GM12892 (cell line): Measurements from ENCODE around the gene ADGRL2. TPM values are rescaled to one million over a fixed set of nuclear protein-coding genes. Genes with fewer than 3 reads are reported as not detected.

Experiments used
- DNase-seq: peaks from one replicate; pipeline ENCODE4 v3.0.0; 2011; ENCODE audit not compliant: insufficient read length
- FAIRE-seq: peaks from 2 replicates; lab custom pipeline; 2011; peaks lifted over from hg19 to GRCh38; lab: Jason Lieb, UNC
- POLR2A ChIP-seq: IDR thresholded peaks from 2 replicates; pipeline ENCODE4 v1.6.1; 2011; ENCODE audit warnings: low read depth, low read length, control low read depth
- POLR2AphosphoS5 ChIP-seq: IDR thresholded peaks from 2 replicates; pipeline ENCODE4 v1.6.1; 2011; ENCODE audit warnings: low read depth, low read length, control low read depth
- TAF1 ChIP-seq: IDR thresholded peaks from 2 replicates; pipeline ENCODE4 v1.6.1; 2011; ENCODE audit warnings: low read depth, mild to moderate bottlenecking, control low read depth, low read length, borderline replicate concordance
- polyA plus RNA-seq: library from polyadenylated mRNA; unstranded; fragments of >200 nt; gene quantifications from one replicate; pipeline ENCODE4 v1.2.1, GENCODE V29; 2012; ENCODE audit warnings: missing spikeins, inconsistent platforms; ENCODE audit not compliant: missing spikeins

The ADGRL2 gene
- not detected for polyA plus RNA-seq

DNA sequence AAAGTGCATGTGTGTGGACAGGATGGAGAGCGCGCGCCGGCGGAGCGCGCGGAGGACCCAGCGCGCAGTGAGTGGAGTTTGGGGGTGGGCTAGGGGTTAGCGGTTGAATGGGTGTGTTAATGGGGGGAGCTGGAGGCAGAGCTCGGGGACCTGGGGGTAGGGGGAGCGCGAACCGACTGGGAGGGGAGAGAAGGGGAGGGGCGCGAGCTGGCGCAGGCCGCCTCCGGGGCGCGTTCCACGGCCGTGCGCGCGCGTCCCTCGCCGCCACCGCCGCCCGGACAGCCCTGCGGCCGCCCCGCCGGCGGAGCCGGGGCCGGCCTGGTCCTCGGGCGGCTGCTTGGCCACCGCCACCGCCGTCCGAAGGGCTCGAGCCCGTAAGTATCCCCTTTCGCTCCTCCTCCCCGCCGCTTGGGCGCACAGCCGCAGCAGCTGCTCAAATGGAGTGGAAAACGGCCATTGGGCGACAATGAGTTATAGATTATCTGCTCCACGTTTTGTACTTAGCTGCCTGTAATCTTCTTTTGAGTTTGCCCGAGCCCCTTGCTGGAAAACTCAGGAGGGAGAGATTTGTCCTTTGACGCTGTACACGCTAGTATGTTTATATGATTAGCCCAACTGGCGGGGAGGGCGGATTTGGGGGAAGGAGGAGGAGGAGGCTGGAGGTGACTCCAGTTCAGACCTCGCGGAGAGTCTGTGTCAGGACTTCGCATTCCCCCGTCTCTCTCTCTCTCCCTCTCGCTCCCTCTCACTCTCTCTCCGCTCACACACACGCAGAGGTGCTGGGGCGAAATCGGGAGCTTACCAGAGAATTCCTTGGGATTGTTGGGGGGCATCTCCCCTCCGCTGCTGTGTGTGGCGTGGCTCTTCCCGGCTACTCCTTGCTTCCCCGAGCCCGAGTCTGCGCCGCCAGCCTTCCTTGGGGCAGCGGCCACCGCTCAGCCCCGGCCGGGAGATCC is at the start of gene ADGRL2:
Gene ADGRL2, plus strand, starts transcription at position 240 of the 956 bp plus-strand sequence. CDS start 36,051 bp downstream, outside the sequence.
- no peak for TF ChIP-seq POLR2A
- TF ChIP-seq POLR2AphosphoS5, result no peak
- no peak for TF ChIP-seq TAF1
- no peak for FAIRE-seq
- no peak for DNase-seq

DNA sequence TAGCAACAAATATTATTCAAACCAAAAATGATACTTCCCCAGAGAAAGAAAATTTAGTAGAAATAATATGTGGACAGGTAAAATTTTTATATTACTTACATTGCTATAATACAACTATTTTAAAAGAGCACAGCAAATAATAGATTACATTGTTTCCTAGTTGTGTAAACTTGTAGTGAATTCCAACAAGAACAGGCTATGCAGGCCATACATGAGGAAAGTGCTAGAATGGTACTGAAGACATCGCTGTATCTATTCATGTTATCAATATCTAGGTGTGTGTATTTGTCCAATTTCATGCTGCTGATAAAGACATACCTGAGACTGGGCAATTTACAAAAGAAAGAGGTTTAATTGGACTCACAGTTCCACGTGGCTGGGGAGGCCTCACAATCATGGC is 47.9 kb upstream of the ADGRL2 start:
- TF ChIP-seq POLR2A, result no peak
- TF ChIP-seq POLR2AphosphoS5, result no peak
- no peak for TF ChIP-seq TAF1
- DNase-seq (no peak), FAIRE-seq (no peak)

DNA sequence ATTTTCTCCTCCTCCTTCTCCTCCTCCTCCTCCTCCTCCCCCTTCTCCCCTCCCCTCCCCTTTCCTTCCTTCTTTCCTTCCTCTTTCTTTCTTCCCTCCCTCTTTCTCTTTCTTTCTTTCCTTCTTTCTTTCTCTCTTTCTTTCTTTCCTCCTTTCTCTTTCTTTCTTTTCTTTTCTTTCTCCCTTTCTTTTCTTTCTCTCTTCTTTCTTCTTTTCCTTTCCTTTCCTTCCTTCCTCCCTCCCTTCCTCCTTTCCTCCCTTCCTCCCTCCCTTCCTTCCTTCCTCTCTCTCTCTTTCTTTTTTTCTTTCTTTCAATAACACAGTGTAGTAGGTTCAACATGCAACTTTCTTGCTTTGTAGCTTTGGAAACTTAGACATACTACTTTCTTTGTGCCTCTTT is 46.3 kb upstream of the ADGRL2 start:
- TF ChIP-seq POLR2A, result no peak
- no peak for TF ChIP-seq TAF1
- TF ChIP-seq POLR2AphosphoS5, result no peak
- DNase-seq, result no peak
- no peak for FAIRE-seq

DNA sequence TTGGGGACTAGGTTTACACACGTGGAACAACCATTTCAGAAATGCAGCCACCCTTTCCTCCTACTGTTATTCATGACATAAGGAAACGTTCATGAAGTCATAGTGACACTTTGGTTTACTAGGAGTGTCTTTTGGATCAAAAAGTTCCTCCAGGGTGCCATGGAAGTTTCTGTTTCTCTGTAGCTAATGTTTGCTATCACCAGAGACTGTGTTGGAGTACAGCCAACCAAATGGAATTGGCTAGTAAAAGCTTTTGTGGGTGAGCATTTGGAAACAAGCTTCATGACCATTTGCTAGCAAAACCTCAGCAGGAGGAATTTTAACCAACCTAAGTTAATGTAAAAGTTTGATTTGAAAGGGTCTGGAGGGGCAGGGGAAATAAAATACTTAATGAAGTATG is 43.9 kb upstream of the ADGRL2 start:
- no peak for FAIRE-seq
- TF ChIP-seq POLR2A, result no peak
- no peak for TF ChIP-seq POLR2AphosphoS5
- no peak for TF ChIP-seq TAF1
- no peak for DNase-seq

DNA sequence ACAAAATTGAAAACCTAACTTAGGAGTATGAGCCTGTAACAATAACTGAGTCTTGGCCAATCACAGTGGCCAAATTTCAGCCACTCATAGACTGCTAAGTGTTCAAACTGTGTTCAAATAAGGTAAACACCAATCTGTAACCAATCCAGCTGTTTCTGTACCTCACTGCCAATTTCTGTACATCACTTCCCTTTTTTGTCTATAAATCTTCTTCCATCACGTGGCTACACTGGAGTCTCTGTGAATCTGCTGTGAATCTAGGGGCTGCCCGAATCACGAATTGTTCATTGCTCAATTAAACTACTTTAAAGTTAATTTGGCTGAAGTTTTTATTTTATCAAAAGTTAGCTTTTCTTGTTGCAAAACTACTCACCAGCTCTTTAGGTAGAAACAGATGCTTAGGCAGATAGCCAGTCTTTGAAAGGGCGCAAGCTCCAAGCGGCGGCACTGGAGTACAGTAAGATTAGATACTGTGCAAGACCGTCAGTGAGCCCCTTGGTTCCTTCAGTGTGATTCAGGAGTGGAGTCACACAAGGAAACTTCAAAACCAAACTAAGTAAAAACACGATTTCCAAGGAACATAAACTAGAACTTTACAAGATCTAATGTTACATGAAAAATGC is 43.2 kb upstream of the ADGRL2 start:
- DNase-seq, result no peak
- no peak for FAIRE-seq
- TF ChIP-seq POLR2AphosphoS5 (no peak), POLR2A (no peak), TAF1 (no peak)

DNA sequence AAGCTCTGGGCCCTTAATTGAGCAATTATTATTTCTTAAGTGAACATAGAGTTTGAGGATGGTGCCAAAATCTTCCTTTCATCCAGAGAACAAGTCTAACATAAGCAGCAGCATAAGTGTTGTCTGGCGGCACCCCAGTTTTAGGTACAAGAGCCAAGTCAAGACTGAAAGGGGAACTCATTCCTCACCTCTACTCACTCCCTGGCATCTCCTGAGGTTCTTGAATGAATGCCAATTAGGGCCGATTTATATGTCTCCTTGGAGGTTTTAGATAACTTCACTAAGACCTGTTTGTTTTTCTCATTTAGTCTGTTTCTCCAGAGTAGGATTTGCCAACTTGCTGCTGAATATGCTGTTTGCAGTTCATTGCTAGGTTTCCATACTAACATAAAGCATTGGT is 42.6 kb upstream of the ADGRL2 start:
- DNase-seq (no peak), FAIRE-seq (no peak)
- no peak for TF ChIP-seq TAF1
- no peak for TF ChIP-seq POLR2AphosphoS5
- TF ChIP-seq POLR2A, result no peak

DNA sequence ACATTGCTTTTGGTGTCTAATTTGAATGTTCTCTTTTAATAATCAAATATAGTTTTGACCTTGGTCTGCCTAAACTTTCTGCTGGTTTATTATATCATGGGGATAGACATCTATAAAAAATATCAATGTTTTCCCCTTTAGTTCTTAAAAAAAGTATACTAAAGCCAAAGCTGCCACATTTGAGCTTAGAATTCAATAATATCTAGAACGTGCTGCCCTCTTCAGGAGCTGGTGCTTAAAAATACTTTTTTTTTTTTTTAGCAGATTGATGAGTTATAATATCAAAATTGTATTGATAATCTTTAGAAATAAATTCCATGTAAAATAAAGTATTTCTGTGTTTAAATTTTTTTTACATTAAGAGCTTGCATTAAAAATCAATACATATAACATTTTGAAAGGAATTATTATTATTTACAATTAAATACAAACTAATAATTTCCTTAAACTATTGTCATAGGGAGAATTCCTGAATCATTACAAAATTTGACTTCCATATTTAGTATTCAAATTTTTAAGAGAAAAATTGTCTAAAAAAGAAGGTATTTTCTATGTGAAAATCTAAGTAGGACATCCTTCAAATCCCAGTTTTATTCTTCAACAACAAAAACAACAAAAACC is 40.1 kb upstream of the ADGRL2 start:
- no peak for FAIRE-seq
- TF ChIP-seq TAF1, result no peak
- TF ChIP-seq POLR2A, result no peak
- TF ChIP-seq POLR2AphosphoS5, result no peak

DNA sequence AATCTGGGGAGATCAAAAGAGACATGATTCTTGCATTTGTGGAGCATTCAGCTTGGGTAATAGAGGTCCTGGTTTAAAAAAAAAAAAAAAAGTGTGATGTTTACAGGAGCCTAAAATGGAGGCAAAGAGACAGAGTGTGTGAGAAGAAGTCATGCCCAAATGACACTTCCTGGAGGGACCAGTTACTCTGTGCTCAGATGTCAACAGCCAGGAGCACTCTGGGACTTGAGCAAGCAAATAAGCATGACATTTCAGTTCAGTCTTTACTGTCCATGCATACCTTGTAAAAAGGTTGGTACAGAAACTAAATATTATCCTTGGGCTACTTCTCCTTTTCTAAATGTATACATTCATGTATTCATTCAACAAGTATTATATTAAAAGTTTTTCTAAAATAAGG is 25.2 kb upstream of the ADGRL2 start:
- TF ChIP-seq POLR2A (no peak), POLR2AphosphoS5 (no peak), TAF1 (no peak)
- DNase-seq, result no peak
- FAIRE-seq, result no peak

More for the DNA sequence above, 40.1 kb upstream of the ADGRL2 start:
- no peak for DNase-seq

DNA sequence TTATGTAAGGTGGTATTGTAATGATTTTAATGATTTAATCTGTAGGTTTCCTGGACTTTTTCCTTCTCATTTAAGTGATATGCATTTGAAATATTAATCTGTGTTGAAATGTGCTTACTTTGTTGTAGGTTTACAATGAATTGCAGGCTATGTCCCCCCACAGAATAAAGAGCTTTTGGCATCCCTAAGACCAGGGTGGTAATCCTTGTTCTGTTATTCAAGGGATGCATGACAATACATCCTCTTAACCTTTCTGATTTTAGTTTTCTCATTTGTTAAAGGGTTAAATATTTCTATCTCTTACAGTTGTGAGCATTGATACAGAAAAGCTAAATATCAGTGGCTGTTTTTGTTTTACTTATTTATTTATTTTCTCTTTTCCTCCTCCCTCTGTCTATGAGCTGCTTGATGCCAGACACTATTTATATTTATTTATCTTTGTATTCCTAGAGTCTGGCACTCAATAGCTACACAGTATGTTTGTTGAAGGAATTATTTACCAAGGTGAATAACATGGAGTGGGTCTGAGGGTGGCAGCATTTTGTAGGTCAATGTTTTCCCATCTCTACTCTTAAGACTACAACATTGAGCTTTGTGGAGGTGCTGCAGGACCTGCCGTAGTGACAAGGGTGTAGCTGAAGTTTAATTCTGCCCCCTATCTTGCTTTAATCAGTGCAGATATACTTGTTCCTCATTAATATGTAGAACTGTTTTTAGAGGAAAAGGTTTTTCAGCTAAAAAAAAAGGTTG is 19.9 kb upstream of the ADGRL2 start:
- FAIRE-seq (no peak), DNase-seq (no peak)
- no peak for TF ChIP-seq POLR2AphosphoS5
- no peak for TF ChIP-seq TAF1

DNA sequence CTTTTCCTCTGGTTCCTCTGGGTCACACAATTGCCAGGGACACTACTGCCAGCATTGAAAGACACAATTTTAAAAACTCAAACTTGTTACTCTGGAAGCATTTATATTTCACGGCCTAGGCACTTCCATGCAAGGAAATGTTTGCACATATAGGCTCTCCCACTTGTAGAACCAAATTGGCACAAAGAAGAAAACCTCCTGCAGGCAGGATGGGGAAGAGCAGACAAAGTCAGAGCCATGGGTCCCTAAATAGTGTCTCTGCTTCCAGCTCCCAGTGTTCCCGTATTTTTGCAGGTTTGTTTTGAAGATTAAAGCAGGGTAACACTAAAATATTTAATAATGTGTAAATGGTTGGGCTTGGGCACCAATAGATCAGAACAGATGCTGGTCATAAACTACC is 19.0 kb upstream of the ADGRL2 start:
- FAIRE-seq (no peak), DNase-seq (no peak)
- TF ChIP-seq POLR2A (no peak), POLR2AphosphoS5 (no peak), TAF1 (no peak)

DNA sequence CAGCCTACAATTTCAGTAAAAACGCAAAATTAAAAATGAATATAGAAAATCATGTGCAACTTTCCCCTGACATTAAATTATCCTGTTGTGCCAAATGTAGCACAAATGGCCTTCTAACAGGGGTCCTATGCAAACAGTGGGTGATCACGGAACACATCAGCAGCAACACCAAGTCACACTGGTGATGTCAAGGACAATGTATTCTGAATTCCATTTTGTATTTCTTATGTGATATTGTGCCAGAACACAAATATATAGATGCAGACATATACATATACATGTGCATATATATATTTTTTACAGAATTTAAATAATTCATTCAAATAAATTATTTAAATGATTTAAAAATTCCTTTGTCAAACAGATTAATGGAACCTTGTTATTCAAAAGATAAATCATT is 8.6 kb upstream of the ADGRL2 start:
- DNase-seq (no peak), FAIRE-seq (no peak)
- TF ChIP-seq POLR2A (no peak), POLR2AphosphoS5 (no peak), TAF1 (no peak)

DNA sequence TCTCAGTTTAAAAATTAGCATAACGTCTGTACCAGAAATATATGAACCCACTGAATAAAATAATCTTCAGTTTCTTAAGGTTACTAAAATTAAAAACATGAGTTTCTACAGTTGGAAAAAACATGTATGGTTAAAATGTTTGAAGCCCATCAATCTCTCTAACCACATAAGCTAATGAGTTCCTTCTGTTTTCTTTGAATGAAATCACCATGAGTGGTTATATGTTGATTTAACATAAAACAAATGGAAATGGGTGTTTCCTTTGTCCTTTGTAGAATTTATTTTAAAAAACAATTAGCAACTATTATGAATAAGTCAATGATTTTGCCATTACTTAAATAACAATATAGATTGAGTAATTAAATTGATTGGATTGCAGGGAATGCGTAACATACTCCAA is 3.0 kb upstream of the ADGRL2 start:
- DNase-seq, result no peak
- no peak for FAIRE-seq
- no peak for TF ChIP-seq POLR2A
- TF ChIP-seq POLR2AphosphoS5, result no peak
- no peak for TF ChIP-seq TAF1
